IMR-90 (cell line): ENCODE data around the gene MTUS2. TPM values are rescaled to one million over a fixed set of nuclear protein-coding genes. Genes with fewer than 3 reads are reported as not detected.

Experiments
- ATAC-seq: fragments of 200-7000 bp; cut with Tn5 transposase; 2 replicates; pipeline ENCODE4 v1.9.1; 2020; ENCODE audit warnings: low read depth, mild to moderate bottlenecking, moderate library complexity
- BruUV-seq: library from RNA; stranded (reverse); fragments of 400-500 nt; replicated peaks from 2 replicates; lab custom pipeline; 2021; lab: Mats Ljungman, UMichigan
- CTCF ChIA-PET: fragments of 300-600 bp; formaldehyde crosslinking; extraction: SDS; loops from one replicate; lab custom pipeline; 2021; ENCODE audit warnings: antibody characterized with exemption; lab: Yijun Ruan, JAX
- POLR2A ChIA-PET: fragments of 300-600 bp; sonication (Branson Sonifier 250); formaldehyde crosslinking; loops from one replicate; lab custom pipeline; 2022; ENCODE audit warnings: antibody characterized with exemption; ENCODE audit not compliant: unreplicated experiment; lab: Charles Lee
- DNase-seq: peaks from one replicate; pipeline ENCODE4 v3.0.0; 2013
- H2AFZ ChIP-seq: replicated peaks from 2 replicates; pipeline ENCODE3; 2013; ENCODE audit warnings: low read length, mild to moderate bottlenecking; ENCODE audit not compliant: poor library complexity
- H2AK5ac ChIP-seq: 2 replicates; pipeline ENCODE4 v1.6.1; 2013; ENCODE audit warnings: low read depth, low read length, inconsistent platforms
- H2AK9ac ChIP-seq: replicated peaks from 2 replicates; pipeline ENCODE3; 2013; ENCODE audit warnings: mild to moderate bottlenecking, low read depth, low read length, moderate library complexity; ENCODE audit not compliant: poor library complexity
- H2BK120ac ChIP-seq: 2 replicates; pipeline ENCODE4 v1.6.1; 2013; ENCODE audit warnings: low read depth, low read length, inconsistent platforms
- H2BK15ac ChIP-seq: 3 replicates; pipeline ENCODE4 v1.6.1; 2013; ENCODE audit warnings: low read depth, low read length, inconsistent platforms
- H2BK20ac ChIP-seq: 2 replicates; pipeline ENCODE4 v1.6.1; 2013; ENCODE audit warnings: low read depth, mild to moderate bottlenecking, inconsistent platforms, low read length, moderate library complexity
- H2BK5ac ChIP-seq: 2 replicates; pipeline ENCODE4 v1.6.1; 2013; ENCODE audit warnings: mild to moderate bottlenecking, low read depth, low read length, inconsistent platforms; ENCODE audit not compliant: poor library complexity, severe bottlenecking
- H3K14ac ChIP-seq: replicated peaks from 2 replicates; pipeline ENCODE4 v1.6.1; 2013; ENCODE audit warnings: low read depth, low read length, inconsistent platforms
- H3K18ac ChIP-seq: 2 replicates; pipeline ENCODE4 v1.6.1; 2013; ENCODE audit warnings: low read depth, low read length, control low read depth
- H3K23ac ChIP-seq: 2 replicates; pipeline ENCODE4 v1.6.1; 2013; ENCODE audit warnings: low read depth, low read length, inconsistent platforms
- H3K27ac ChIP-seq: 2 replicates; pipeline ENCODE4 v1.5.1; 2013; ENCODE audit warnings: mild to moderate bottlenecking, control low read depth, low read length; ENCODE audit not compliant: insufficient read depth
- H3K27me3 ChIP-seq: 2 replicates; pipeline ENCODE4 v1.6.1; 2013; ENCODE audit warnings: low read length; ENCODE audit not compliant: control insufficient read depth, insufficient read depth
- H3K36me3 ChIP-seq: 2 replicates; pipeline ENCODE4 v1.6.1; 2013; ENCODE audit warnings: low read length, mixed read lengths; ENCODE audit not compliant: control insufficient read depth, insufficient read depth
- H3K4ac ChIP-seq: 2 replicates; pipeline ENCODE4 v1.6.1; 2013; ENCODE audit warnings: low read depth, low read length, inconsistent platforms
- H3K4me1 ChIP-seq: 2 replicates; pipeline ENCODE4 v1.6.1; 2013; ENCODE audit warnings: low read length, mixed read lengths; ENCODE audit not compliant: control insufficient read depth, insufficient read depth
- H3K4me2 ChIP-seq: 2 replicates; pipeline ENCODE4 v1.6.1; 2013; ENCODE audit warnings: low read depth, mild to moderate bottlenecking, control low read depth, low read length, moderate library complexity
- H3K4me3 ChIP-seq: 2 replicates; pipeline ENCODE4 v1.5.1; 2013; ENCODE audit warnings: low read depth, mild to moderate bottlenecking, control low read depth, low read length, moderate library complexity; ENCODE audit not compliant: insufficient read depth
- H3K56ac ChIP-seq: 2 replicates; pipeline ENCODE4 v1.6.1; 2013; ENCODE audit warnings: low read length, inconsistent platforms; ENCODE audit not compliant: insufficient read depth; ENCODE audit errors: extremely low read depth
- H3K79me1 ChIP-seq, 2 experiments: 2 replicates each; pipeline ENCODE4 v1.6.1; 2013; ENCODE audit warnings: low read length in 2 of 2, inconsistent platforms in 1 of 2, low read depth in 1 of 2
- H3K9ac ChIP-seq: 2 replicates; pipeline ENCODE4 v1.6.1; 2013; ENCODE audit warnings: low read depth, low read length, control low read depth
- H3K9me1 ChIP-seq: 2 replicates; pipeline ENCODE4 v1.6.1; 2013; ENCODE audit warnings: low read length, inconsistent platforms; ENCODE audit not compliant: insufficient read depth
- H3K9me3 ChIP-seq: 2 replicates; pipeline ENCODE4 v1.6.1; 2013; ENCODE audit warnings: low read length; ENCODE audit not compliant: control insufficient read depth, insufficient read depth
- H4K20me1 ChIP-seq: 2 replicates; pipeline ENCODE4 v1.6.1; 2013; ENCODE audit warnings: low read length, inconsistent platforms; ENCODE audit not compliant: insufficient read depth
- H4K5ac ChIP-seq: 2 replicates; pipeline ENCODE4 v1.6.1; 2013; ENCODE audit warnings: mild to moderate bottlenecking, low read depth, low read length, control low read depth
- H4K8ac ChIP-seq, 2 experiments: 2 replicates each; pipeline ENCODE4 v1.6.1; 2013; ENCODE audit warnings: low read depth in 2 of 2, low read length in 2 of 2, control low read depth in 1 of 2, inconsistent platforms in 1 of 2
- H4K91ac ChIP-seq: 2 replicates; pipeline ENCODE4 v1.6.1; 2013; ENCODE audit warnings: low read depth, low read length, inconsistent platforms; ENCODE audit not compliant: insufficient read depth
- BHLHE40 ChIP-seq: fragments of 150-350 bp; IDR thresholded peaks from 2 replicates; pipeline ENCODE4 v1.6.1; 2016; ENCODE audit warnings: mild to moderate bottlenecking, low read depth, low read length
- CHD1 ChIP-seq: IDR thresholded peaks from 2 replicates; pipeline ENCODE4 v1.6.1; 2012; ENCODE audit warnings: low read depth, low read length, improper control_type of control experiment
- NFE2L2 ChIP-seq: fragments of 150-350 bp; IDR thresholded peaks from 2 replicates; pipeline ENCODE4 v1.6.1; 2016; ENCODE audit warnings: low read depth, mild to moderate bottlenecking, low read length
- RAD21 ChIP-seq: IDR thresholded peaks from 2 replicates; pipeline ENCODE4 v1.6.1; 2012; ENCODE audit warnings: low read length, improper control_type of control experiment
- WGBS, 2 experiments: methylation state at CpG; one replicate each; pipeline versions ENCODE4 v1.1.5 to v1.1.7; 2013; ENCODE audit warnings: missing lambda C conversion rate in 2 of 2; ENCODE audit not compliant: insufficient read length in 1 of 2; ENCODE audit errors: extremely low coverage in 2 of 2; 5-methylcytosine and 5-hydroxymethylcytosine counted together
- dilution Hi-C: fragments of 300-500 bp; cut with HindIII; formaldehyde crosslinking; loops from one replicate; pipeline ENCODE4 v1.14.3; 2018; ENCODE audit warnings: low sequenced_read_pairs; ENCODE audit not compliant: unreplicated experiment
- in situ Hi-C: fragments of 300-500 bp; cut with MboI; formaldehyde crosslinking; loops from 3 replicates; pipeline ENCODE4 v1.14.3; 2019; ENCODE audit warnings: low sequenced_read_pairs, inconsistent platforms, mixed read lengths
- intact Hi-C: fragments of 100-400 bp; cut with micrococcal nuclease; formaldehyde crosslinking; loops from 2 replicates; pipeline ENCODE4 v1.10.0; 2022
- polyA plus RNA-seq, 3 experiments: library from polyadenylated mRNA; depleted of rRNA; stranded (reverse); fragments of >200 nt; gene quantifications; 2 replicates each; pipeline ENCODE4 v1.2.3, GENCODE V29; 2012; ENCODE audit warnings: low replicate concordance in 1 of 3
- total RNA-seq: library from RNA; depleted of rRNA; stranded (reverse); fragments of >200 nt; gene quantifications from 2 replicates; pipeline ENCODE4 v1.2.3, GENCODE V29; 2012
- TF ChIP-seq, protein P1 (sequence below): fragments of 150-350 bp; IDR thresholded peaks from 2 replicates; pipeline ENCODE4 v1.6.1; 2016; ENCODE audit warnings: low read depth, mild to moderate bottlenecking, low read length, moderate library complexity, borderline replicate concordance
- TF ChIP-seq, protein P2 (sequence below): conservative IDR thresholded peaks from 2 replicates; pipeline ENCODE4 v1.5.1; 2012; ENCODE audit warnings: mild to moderate bottlenecking, low read depth, low read length, improper control_type of control experiment

Gene MTUS2
- total and polyA plus RNA-seq, 2 of the 4 experiments (the other 2 are of a cell fraction), result under 0.01 to 0.02 TPM

DNA sequence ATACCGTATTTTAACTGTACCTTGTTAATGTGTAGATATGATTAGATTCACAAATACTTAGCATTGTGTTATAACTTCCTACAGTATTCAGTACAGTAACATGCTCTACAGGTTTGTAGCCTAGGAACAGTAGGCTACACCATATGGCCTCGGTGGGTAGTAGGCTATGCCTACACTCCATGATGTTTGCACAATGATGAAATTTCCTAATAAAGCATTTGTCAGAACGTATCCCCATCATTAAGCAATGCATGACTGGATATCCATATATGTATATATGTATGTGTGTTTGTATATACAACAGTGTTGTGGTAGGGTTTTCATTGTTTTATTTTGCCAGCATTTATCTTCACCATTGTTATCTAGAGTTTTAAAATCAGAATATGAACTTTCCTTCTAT is 655.9 kb downstream of the MTUS2 start:
- Histone ChIP-seq H3K23ac (no peak overlapping the region), H3K4ac (no peak overlapping the region), H2BK15ac (no peak overlapping the region), H3K9ac (no peak overlapping the region), H2BK20ac (no peak overlapping the region; the same call in 1 of the 2 replicates), H3K36me3 (no peaks in the 10 kb centered on the region), H3K18ac (no peak overlapping the region), H2BK5ac (no peak overlapping the region), H2AK9ac (no peak overlapping the region), H3K4me2 (no peak overlapping the region), H2AFZ (no peak overlapping the region), H3K79me1 (no peaks in the 10 kb centered on the region), H3K9me1 (no peaks in the 10 kb centered on the region; the same call in 1 of the 2 replicates), H3K4me3 (no peak overlapping the region), H3K4me1 (peaks cover 2% of the 10 kb centered on the region), H4K8ac (no peak overlapping the region), H4K91ac (no peak overlapping the region), H4K20me1 (no peaks in the 10 kb centered on the region), H2BK120ac (no peak overlapping the region), H3K14ac (no peak overlapping the region), H3K9me3 (no peaks in the 10 kb centered on the region), H4K5ac (no peak overlapping the region), H2AK5ac (no peak overlapping the region), H3K27ac (no peak overlapping the region), H3K27me3 (peaks cover 31% of the 10 kb centered on the region), H3K56ac (no peak overlapping the region)
- no TSS peak for BruUV-seq
- in situ Hi-C loops, result no loop called here
- CTCF ChIA-PET, result no interaction called here
- no CpG with 5 or more reads among the region's 3 CpGs for WGBS, 2 experiments
- DNase-seq, result no peak
- POLR2A ChIA-PET, result interaction anchor here (0.6 kb wide), 1 partner anchor 21 kb away, joined by 3 read pairs; no protein-coding TSS in a partner anchor
- intact Hi-C loops, result no loop called here
- no peak for ATAC-seq
- TF ChIP-seq BHLHE40, result no peak
- TF ChIP-seq, protein P1, sequence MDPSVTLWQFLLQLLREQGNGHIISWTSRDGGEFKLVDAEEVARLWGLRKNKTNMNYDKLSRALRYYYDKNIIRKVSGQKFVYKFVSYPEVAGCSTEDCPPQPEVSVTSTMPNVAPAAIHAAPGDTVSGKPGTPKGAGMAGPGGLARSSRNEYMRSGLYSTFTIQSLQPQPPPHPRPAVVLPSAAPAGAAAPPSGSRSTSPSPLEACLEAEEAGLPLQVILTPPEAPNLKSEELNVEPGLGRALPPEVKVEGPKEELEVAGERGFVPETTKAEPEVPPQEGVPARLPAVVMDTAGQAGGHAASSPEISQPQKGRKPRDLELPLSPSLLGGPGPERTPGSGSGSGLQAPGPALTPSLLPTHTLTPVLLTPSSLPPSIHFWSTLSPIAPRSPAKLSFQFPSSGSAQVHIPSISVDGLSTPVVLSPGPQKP, result no peak
- no peak for TF ChIP-seq RAD21
- no peak for TF ChIP-seq CHD1
- TF ChIP-seq NFE2L2, result no peak
- TF ChIP-seq, protein P2, sequence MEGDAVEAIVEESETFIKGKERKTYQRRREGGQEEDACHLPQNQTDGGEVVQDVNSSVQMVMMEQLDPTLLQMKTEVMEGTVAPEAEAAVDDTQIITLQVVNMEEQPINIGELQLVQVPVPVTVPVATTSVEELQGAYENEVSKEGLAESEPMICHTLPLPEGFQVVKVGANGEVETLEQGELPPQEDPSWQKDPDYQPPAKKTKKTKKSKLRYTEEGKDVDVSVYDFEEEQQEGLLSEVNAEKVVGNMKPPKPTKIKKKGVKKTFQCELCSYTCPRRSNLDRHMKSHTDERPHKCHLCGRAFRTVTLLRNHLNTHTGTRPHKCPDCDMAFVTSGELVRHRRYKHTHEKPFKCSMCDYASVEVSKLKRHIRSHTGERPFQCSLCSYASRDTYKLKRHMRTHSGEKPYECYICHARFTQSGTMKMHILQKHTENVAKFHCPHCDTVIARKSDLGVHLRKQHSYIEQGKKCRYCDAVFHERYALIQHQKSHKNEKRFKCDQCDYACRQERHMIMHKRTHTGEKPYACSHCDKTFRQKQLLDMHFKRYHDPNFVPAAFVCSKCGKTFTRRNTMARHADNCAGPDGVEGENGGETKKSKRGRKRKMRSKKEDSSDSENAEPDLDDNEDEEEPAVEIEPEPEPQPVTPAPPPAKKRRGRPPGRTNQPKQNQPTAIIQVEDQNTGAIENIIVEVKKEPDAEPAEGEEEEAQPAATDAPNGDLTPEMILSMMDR, result no peak
- dilution Hi-C loops, result no loop called here
